GM19035 (cell line): ENCODE results near the gene SYT1.
"Not testable (repeated sequence)": the region's sequence is repeated elsewhere in the genome, so short reads cannot be mapped to it uniquely, and the experiment has no call there.

Experiments used
- ATAC-seq: cut with Tn5 transposase; IDR thresholded peaks from one replicate; pipeline ENCODE4 v1.9.1; 2021; ENCODE audit not compliant: unreplicated experiment

Gene SYT1

GRCh38 chr12:79199166-79199565 lies 334.6 kb downstream of the SYT1 start:
- no peak for ATAC-seq

DNA sequence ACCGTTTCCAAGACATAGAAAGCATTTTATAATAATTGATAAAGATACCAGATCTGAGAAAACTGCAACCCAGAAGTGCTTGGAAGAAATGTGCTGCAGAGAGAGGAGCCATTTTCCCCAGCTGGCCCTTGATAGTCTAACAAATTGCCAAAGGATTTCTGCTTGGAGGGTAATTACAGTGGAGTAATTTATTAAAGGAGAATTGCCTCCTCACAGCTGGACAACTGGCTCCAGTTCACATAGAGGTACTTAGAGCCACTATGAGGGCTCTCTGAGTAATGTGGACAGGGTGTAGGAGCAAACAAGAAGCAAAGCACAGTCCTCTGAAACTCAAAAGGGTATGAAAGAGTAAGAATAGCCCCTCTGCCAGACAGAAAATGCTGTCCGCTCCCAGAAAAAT lies 335.6 kb downstream of the SYT1 start:
- ATAC-seq, result no peak

GRCh38 chr12:79203058-79203647 lies 338.6 kb downstream of the SYT1 start:
- no peak for ATAC-seq

DNA sequence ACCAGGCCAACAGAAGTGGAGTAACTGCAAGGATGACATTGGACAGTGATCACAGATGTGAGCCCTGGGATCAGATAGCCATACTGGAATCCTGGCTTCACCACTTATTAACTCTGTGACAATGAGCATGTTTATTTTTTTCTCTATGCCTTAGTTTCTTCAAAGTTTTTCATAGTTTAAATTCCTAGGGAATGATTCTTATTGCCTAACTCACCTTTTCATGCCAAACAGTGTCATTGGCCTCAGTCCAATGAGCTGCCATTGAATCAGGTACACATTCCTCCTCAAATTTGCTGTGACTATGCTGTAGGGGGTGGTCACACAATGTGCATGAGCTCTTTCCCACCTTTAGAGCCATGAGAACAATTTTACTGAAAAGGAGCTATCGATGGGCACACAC lies 342.3 kb downstream of the SYT1 start:
- no peak for ATAC-seq

GRCh38 chr12:79210403-79210802 lies 345.8 kb downstream of the SYT1 start:
- ATAC-seq, result not testable (repeated sequence)

GRCh38 chr12:79217306-79217705 lies 352.7 kb downstream of the SYT1 start:
- no peak for ATAC-seq

- no peak for ATAC-seq
Measured at GRCh38 chr12:79223210-79223609, 358.6 kb downstream of the SYT1 start.

DNA sequence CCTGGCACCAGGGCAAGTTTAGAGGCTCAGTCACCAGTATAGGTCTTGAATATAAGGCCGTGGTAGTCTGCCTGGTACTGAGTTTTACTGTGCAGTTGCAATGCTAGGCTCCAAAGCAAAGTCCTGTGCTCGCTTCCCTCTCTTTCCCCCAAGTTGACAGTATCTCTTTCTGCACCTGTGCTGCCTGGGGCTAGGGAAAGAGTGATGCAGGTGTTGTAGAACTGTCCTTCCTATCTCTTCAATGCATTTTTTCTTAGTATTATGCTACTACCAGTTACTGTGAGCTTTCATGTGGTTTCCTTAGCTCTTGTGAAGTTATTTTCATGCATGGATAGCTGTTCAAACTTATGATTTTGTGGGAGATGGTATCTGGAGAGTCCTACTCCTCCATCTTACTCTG lies 359.2 kb downstream of the SYT1 start:
- ATAC-seq, result no peak

DNA sequence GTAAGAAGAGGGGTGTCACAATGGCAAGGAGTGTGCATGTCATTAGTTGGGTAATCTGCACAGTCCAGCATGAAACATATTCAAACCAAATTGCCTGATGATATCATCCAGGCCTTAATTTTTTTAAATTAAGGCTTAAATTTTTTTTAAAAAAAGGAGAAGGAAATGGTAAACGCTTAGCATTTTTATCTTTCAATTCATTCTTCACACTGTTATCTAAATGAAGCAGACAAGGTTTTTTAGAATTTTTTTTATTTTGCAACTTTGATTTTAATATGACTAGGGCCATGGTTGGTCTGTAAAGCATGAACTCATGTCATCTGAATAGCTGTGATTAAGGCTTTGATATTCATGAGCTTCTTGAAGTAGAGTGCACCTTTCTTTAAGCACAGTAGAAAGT lies 362.5 kb downstream of the SYT1 start:
- ATAC-seq, result no peak

- ATAC-seq, result no peak
Measured at GRCh38 chr12:79227646-79228045, 363.1 kb downstream of the SYT1 start.

- no peak for ATAC-seq
Measured at GRCh38 chr12:79233341-79233781, 368.8 kb downstream of the SYT1 start.

- ATAC-seq, result no peak
Measured at GRCh38 chr12:79236920-79237319, 372.3 kb downstream of the SYT1 start.

- no peak for ATAC-seq
Measured at GRCh38 chr12:79238246-79238645, 373.7 kb downstream of the SYT1 start.

GRCh38 chr12:79247494-79247893 lies 382.9 kb downstream of the SYT1 start:
- ATAC-seq, result no peak

GRCh38 chr12:79250186-79250585 lies 385.6 kb downstream of the SYT1 start:
- ATAC-seq, result no peak

GRCh38 chr12:79250960-79251755 lies 386.6 kb downstream of the SYT1 start:
- no peak for ATAC-seq

DNA sequence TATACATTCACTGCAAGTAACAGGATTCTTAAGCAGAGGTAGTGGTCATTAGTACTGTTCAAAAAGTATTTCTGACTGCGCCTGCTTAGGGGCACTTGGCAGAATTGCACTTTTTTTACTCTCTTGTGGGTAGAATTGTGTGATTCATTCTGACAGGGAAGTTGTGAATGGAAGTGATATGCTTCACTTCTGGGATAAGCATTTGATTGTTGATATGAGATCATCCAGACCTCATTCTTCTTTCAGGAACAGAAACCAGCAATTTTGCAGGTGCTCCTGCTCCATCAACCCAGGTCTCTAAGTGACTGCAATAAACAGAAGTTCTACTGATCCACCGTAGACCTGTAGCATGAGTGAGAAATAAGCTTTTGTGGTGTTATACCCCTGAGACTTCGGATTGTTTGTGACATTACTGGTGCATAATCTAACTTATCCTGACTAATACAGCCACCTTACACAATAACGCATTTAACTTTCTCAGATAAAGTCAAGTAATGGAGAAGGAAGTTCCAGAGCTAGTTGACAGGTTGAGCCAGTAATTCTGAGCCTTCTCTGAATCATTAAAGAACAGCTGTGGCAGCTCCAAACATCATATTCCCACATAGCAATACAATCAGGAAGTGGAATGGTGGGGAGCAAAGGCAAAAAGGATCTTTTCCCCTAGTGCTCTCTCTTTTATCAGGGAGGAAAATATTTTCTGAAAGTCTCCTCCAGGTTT lies 387.9 kb downstream of the SYT1 start:
- no peak for ATAC-seq

GRCh38 chr12:79255288-79255687 lies 390.7 kb downstream of the SYT1 start:
- no peak for ATAC-seq

GRCh38 chr12:79260923-79261322 lies 396.3 kb downstream of the SYT1 start:
- ATAC-seq, result no peak

GRCh38 chr12:79262938-79263337 lies 398.4 kb downstream of the SYT1 start:
- no peak for ATAC-seq

DNA sequence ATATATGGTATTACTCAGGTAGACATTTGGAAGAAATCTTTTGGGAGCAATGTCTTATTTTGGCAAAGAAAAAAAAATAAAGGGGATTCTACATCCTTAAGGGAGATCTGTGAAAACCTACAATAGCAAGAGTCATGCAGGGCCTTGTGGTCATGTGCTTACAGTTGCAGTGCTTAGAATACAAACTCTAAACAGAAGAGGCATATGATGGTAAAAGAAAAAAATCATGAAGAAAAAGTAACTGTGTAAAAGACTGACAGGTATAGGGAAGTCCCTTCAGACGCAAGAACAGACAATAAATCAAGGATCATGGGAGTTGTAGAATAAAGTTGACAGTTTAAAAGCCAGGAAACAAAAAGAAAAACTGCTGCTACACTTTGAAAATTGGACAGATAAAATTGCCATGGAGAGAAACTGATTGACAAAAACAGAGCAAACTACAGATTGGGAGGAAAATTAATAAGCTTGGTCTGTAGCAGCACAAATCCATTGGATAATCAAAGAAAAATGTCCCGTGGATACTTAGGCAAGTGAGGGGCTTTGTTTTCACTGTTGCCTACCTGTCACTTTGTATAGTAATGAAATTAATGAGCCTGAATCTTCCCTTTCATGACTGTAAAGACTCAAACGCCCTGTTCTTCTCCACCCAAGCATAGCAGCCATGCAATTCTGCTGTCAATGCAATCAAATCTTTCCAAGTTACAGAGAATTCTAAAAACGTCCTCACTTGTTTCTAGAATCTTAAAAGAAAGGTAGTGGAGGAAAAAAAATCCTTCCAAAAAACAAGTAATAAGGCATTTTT lies 402.0 kb downstream of the SYT1 start:
- no peak for ATAC-seq
